Ovary (tissue), 3 donors: ENCODE data around the gene SEPTIN11.

Experiments used
- CTCF ChIP-seq, 3 donors: fragments of 450-650 bp in 2 of 3; fragments of 200-600 bp in 1 of 3; IDR thresholded peaks; one replicate each; pipeline versions ENCODE4 v1.5.1 to v1.8.0; 2016 to 2022; ENCODE audit warnings: antibody characterized with exemption in 3 of 3, mild to moderate bottlenecking in 1 of 3
- EP300 ChIP-seq: sonication (generic); formaldehyde crosslinking; IDR thresholded peaks from one replicate; pipeline ENCODE4 v1.6.1; 2017; ENCODE audit warnings: antibody characterized with exemption
- POLR2A ChIP-seq: fragments of 450-650 bp; IDR thresholded peaks from one replicate; pipeline ENCODE4 v1.6.1; 2017; ENCODE audit warnings: antibody characterized with exemption, mild to moderate bottlenecking, moderate library complexity
- donor health status: DM: no; HTN: no; CAD: no.

GRCh38 chr4:76977113-76977512, 27.6 kb downstream of the SEPTIN11 start:
- TF ChIP-seq POLR2A, result no peak
- no peak for TF ChIP-seq CTCF (IDR thresholded peaks at IDR 0.05)
- TF ChIP-seq EP300, result no peak
